ENCODE results near the gene ADM. TPM values are rescaled to one million over a fixed set of nuclear protein-coding genes. Genes with fewer than 3 reads are reported as not detected.

ADM gene
- total RNA-seq, 2 experiments from 2014 or later, result 43.1 to 46.9 TPM

- CTCF ChIA-PET, result interaction anchor here (1.4 to 9.1 kb wide), 8 partner anchors 9 to 547 kb away, joined by 4 to 135 read pairs (median 16); partner anchors contain the start of gene SBF2
- H3K4me3 Mint-ChIP-seq, result peak overlapping the region; percentile 89
- peaks cover 23% of the 10 kb centered on the region for H3K36me3 Mint-ChIP-seq (ENCODE audit: low read depth)
- DNase-seq (peak; percentile 36), ATAC-seq (no peak)
- intact Hi-C loops (cut with micrococcal nuclease), result loop anchor here (2.0 to 5.0 kb wide), 2 partner anchors 97 to 549 kb away; no protein-coding TSS in a partner anchor
- no peak overlapping the region for H3K27ac Mint-ChIP-seq
- no peaks in the 10 kb centered on the region for H3K9me3 Mint-ChIP-seq
- TF ChIP-seq CTCF (IDR thresholded peaks at IDR 0.05), result no peak
- POLR2A ChIA-PET, result interaction anchor here (1.2 to 2.6 kb wide), 4 partner anchors 8 to 846 kb away, joined by 3 to 12 read pairs (median 5); no protein-coding TSS in a partner anchor
- H3K4me1 Mint-ChIP-seq (ENCODE audit: low read depth), result peaks cover 35% of the 10 kb centered on the region
- peaks cover 39% of the 10 kb centered on the region for H3K27me3 Mint-ChIP-seq
Measured at GRCh38 chr11:10305964-10306918, 1.4 kb downstream of the ADM start.

- Mint-ChIP-seq H3K4me1 (ENCODE audit: low read depth) (peaks cover 35% of the 10 kb centered on the region), H3K4me3 (peak overlapping the region; percentile 89), H3K9me3 (no peaks in the 10 kb centered on the region), H3K36me3 (ENCODE audit: low read depth) (peaks cover 23% of the 10 kb centered on the region), H3K27ac (no peak overlapping the region), H3K27me3 (peaks cover 36% of the 10 kb centered on the region)
- DNase-seq (no peak), ATAC-seq (no peak)
- ChIA-PET POLR2A (interaction anchor here (0.8 to 2.6 kb wide), 5 partner anchors 9 to 548 kb away, joined by 3 to 12 read pairs (median 5); no protein-coding TSS in a partner anchor), CTCF (interaction anchor here (0.8 to 9.1 kb wide), 22 partner anchors 10 to 772 kb away, joined by 3 to 135 read pairs (median 5); partner anchors contain the start of genes CTR9 and SBF2)
- no peak for TF ChIP-seq CTCF (IDR thresholded peaks at IDR 0.05)
- intact Hi-C loops (cut with micrococcal nuclease), result loop anchor here (2.0 to 5.0 kb wide), 2 partner anchors 98 to 550 kb away; no protein-coding TSS in a partner anchor
Measured at GRCh38 chr11:10307022-10307399, 2.1 kb downstream of the ADM start.

- intact Hi-C loops (cut with micrococcal nuclease), result loop anchor here (2.0 to 5.0 kb wide), 2 partner anchors 99 to 550 kb away; no protein-coding TSS in a partner anchor
- Mint-ChIP-seq H3K4me1 (ENCODE audit: low read depth) (peaks cover 35% of the 10 kb centered on the region), H3K4me3 (peak overlapping the region; percentile 89), H3K9me3 (no peaks in the 10 kb centered on the region), H3K27me3 (peaks cover 38% of the 10 kb centered on the region), H3K36me3 (ENCODE audit: low read depth) (peaks cover 23% of the 10 kb centered on the region), H3K27ac (peak overlapping the region; percentile 91)
- CTCF ChIA-PET, result interaction anchor here (0.8 to 9.1 kb wide), 29 partner anchors 10 to 772 kb away, joined by 3 to 135 read pairs (median 4); partner anchors contain the start of genes CTR9 and SBF2
- ATAC-seq (peak; percentile 75), DNase-seq (peak; percentile 96)
- peak; percentile 100 for TF ChIP-seq CTCF (IDR thresholded peaks at IDR 0.05)
- POLR2A ChIA-PET, result interaction anchor here (0.8 to 2.6 kb wide), 5 partner anchors 9 to 548 kb away, joined by 3 to 12 read pairs (median 5); no protein-coding TSS in a partner anchor
Measured at GRCh38 chr11:10307400-10308200, 2.7 kb downstream of the ADM start.

- peaks cover 35% of the 10 kb centered on the region for H3K27me3 Mint-ChIP-seq
- DNase-seq (no peak), ATAC-seq (no peak)
- peak overlapping the region; percentile 91 for H3K27ac Mint-ChIP-seq
- H3K9me3 Mint-ChIP-seq, result no peaks in the 10 kb centered on the region
- intact Hi-C loops (cut with micrococcal nuclease), result loop anchor here (5.0 kb wide), 1 partner anchor 551 kb away; no protein-coding TSS in a partner anchor
- ChIA-PET CTCF (interaction anchor here (1.0 to 9.1 kb wide), 24 partner anchors 10 to 773 kb away, joined by 3 to 135 read pairs (median 5); partner anchors contain the start of genes CTR9 and SBF2), POLR2A (interaction anchor here (1.6 to 2.6 kb wide), 3 partner anchors 10 to 549 kb away, joined by 5 to 12 read pairs (median 6); no protein-coding TSS in a partner anchor)
- peaks cover 34% of the 10 kb centered on the region for H3K4me1 Mint-ChIP-seq (ENCODE audit: low read depth)
- peak overlapping the region; percentile 89 for H3K4me3 Mint-ChIP-seq
- no peak for TF ChIP-seq CTCF (IDR thresholded peaks at IDR 0.05)
- H3K36me3 Mint-ChIP-seq (ENCODE audit: low read depth), result peaks cover 23% of the 10 kb centered on the region
Measured at GRCh38 chr11:10308201-10308954, 3.5 kb downstream of the ADM start.
